ENCODE data around the gene HAUS5.

- TF ChIP-seq PATZ1 (CRISPR knock-in tag; IDR thresholded peaks at IDR 0.05; ENCODE audit: borderline replicate concordance) (no peak), TSHZ2 (CRISPR knock-in tag; IDR thresholded peaks at IDR 0.05) (no peak), ZNF8 (CRISPR knock-in tag; IDR thresholded peaks at IDR 0.05) (no peak), OSR1 (CRISPR knock-in tag; IDR thresholded peaks at IDR 0.05) (no peak), SNAI2 (CRISPR knock-in tag; IDR thresholded peaks at IDR 0.05) (no peak), TCF4 (CRISPR knock-in tag; IDR thresholded peaks at IDR 0.05; ENCODE audit: borderline replicate concordance) (no peak), ZC3H10 (CRISPR knock-in tag; IDR thresholded peaks at IDR 0.05) (no peak), RARB (CRISPR knock-in tag; IDR thresholded peaks at IDR 0.05) (no peak), ZFP30 (CRISPR knock-in tag; IDR thresholded peaks at IDR 0.05) (no peak), CREB5 (CRISPR knock-in tag; IDR thresholded peaks at IDR 0.05; ENCODE audit: low read depth) (no peak)
These were observed 53.1 kb downstream of the HAUS5 start for GRCh38 chr19:35665604-35666003.

All from SK-N-SH treated with all-trans-retinoic acid at 6 μM for 48 hours (cell line).